Prostate gland (tissue), 2 donors: Measurements from ENCODE around the gene ASGR1. TPM values are rescaled to one million over a fixed set of nuclear protein-coding genes. Genes with fewer than 3 reads are reported as not detected.
"Not testable (repeated sequence)": the region's sequence is repeated elsewhere in the genome, so short reads cannot be mapped to it uniquely, and the experiment has no call there.

Experiments used
- DNase-seq: peaks from one replicate; pipeline ENCODE4 v3.0.0-alpha.2; 2019; ENCODE audit warnings: low spot score
- H3K27ac ChIP-seq, 2 donors: fragments of 200-600 bp; sonication (generic); 2 replicates each; pipeline ENCODE4 v1.5.1; 2017 to 2019
- H3K27me3 ChIP-seq: fragments of 200-600 bp; sonication (generic); replicated peaks from 2 replicates; pipeline ENCODE4 v1.5.1; 2019; ENCODE audit not compliant: insufficient read depth
- H3K36me3 ChIP-seq, 2 donors: fragments of 200-600 bp; sonication (generic); 1 replicate in 1 of 2; 2 replicates in 1 of 2; pipeline versions ENCODE4 v1.5.1 to v1.8.1; 2017 to 2019
- H3K4me1 ChIP-seq: fragments of 200-600 bp; sonication (generic); replicated peaks from 2 replicates; pipeline ENCODE4 v1.5.1; 2019
- H3K4me3 ChIP-seq, 2 donors: fragments of 200-600 bp; sonication (generic); 2 replicates each; pipeline ENCODE4 v1.5.1; 2017 to 2019
- H3K9me3 ChIP-seq: fragments of 200-600 bp; sonication (generic); 2 replicates; pipeline ENCODE4 v1.5.1; 2017
- CTCF ChIP-seq, 4 experiments: fragments of 200-600 bp in 2 of 4; fragments of 450-650 bp in 2 of 4; sonication (generic) in 2 of 4; IDR thresholded peaks; 1 replicate in 3 of 4; 2 replicates in 1 of 4; pipeline ENCODE4 v1.5.1; 2016 to 2019; ENCODE audit warnings: antibody characterized with exemption in 4 of 4, mild to moderate bottlenecking in 2 of 4, moderate library complexity in 2 of 4
- POLR2A ChIP-seq: fragments of 450-650 bp; IDR thresholded peaks from one replicate; pipeline ENCODE4 v1.6.1; 2016; ENCODE audit warnings: antibody characterized with exemption, mild to moderate bottlenecking
- POLR2AphosphoS5 ChIP-seq: sonication (generic); formaldehyde crosslinking; IDR thresholded peaks from one replicate; pipeline ENCODE4 v1.6.1; 2017; ENCODE audit warnings: antibody characterized with exemption
- WGBS: methylation state at CpG from one replicate; pipeline ENCODE4 v1.1.5; 2018; 5-methylcytosine and 5-hydroxymethylcytosine counted together
- intact Hi-C: fragments of 100-400 bp; cut with DNase I; formaldehyde crosslinking; loops from one replicate; pipeline ENCODE4 v1.14.2; 2022
- total RNA-seq, 2 donors: library from RNA; depleted of rRNA; stranded (reverse); fragments of >200 nt; gene quantifications; one replicate each; pipeline ENCODE4 v1.1.0, GENCODE V29; 2016

The ASGR1 gene
- total RNA-seq, 2 donors from 2014 or later = 0.50 to 9.4 TPM

DNA sequence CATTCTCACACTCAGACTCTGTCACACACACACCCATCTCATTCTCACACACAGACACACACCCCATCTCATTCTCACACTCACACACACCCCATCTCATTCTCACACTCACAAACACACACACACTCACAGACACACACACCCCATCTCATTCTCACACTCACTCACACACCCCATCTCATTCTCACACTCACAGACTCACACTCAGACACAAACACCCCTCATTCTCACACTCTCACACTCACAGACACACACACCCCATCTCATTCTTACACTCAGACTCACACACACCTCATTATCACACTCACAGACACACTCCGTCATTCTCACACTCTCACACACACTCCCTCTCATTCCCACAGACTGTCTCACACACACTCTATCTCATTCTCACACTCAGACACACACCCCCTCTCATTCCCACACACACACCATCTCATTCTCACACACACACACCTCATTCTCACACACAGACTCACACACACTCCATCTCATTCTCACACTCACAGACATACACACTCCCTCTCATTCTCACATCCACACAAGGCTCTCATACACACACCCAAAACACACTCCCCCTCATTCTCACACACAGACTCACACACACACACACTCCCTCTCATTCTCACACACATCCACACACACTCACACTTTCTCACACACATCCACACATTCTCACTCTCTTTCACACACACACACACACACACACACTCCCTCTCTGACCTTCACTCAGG is 2.9 kb downstream of the ASGR1 start:
- H3K27ac ChIP-seq = no peak overlapping the region
- 78% methylated on average over 1 of the region's 1 CpG for WGBS
- H3K27me3 ChIP-seq = no peaks in the 10 kb centered on the region
- no peak overlapping the region for H3K4me3 ChIP-seq
- intact Hi-C loops = loop anchor here (5.0 kb wide), 1 partner anchor 129 kb away; no protein-coding TSS in a partner anchor
- TF ChIP-seq CTCF (IDR thresholded peaks at IDR 0.05) = no peak
- no peak for TF ChIP-seq POLR2AphosphoS5
- TF ChIP-seq POLR2A = no peak
- H3K9me3 ChIP-seq = no peaks in the 10 kb centered on the region
- H3K36me3 ChIP-seq = no peaks in the 10 kb centered on the region
- peaks cover 6% of the 10 kb centered on the region for H3K4me1 ChIP-seq
- no peak for DNase-seq

DNA sequence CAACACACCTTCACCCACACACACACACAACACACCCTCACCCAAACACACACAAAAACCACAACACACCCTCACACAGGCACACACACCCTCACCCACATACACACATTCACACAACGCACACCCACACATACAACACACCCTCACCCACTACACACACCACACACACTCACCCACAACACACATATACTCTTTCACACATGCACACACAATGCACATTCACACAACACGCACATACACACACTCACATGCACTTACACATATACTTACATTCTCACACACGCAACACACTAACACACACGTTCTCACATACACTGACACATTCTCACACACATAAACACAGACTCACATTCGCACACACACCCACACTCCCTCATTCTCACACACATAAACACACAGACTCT is 3.8 kb downstream of the ASGR1 start:
- TF ChIP-seq CTCF (IDR thresholded peaks at IDR 0.05) = no peak
- no peak for TF ChIP-seq POLR2A
- TF ChIP-seq POLR2AphosphoS5 = no peak
- Histone ChIP-seq H3K9me3 (no peaks in the 10 kb centered on the region), H3K27me3 (no peaks in the 10 kb centered on the region), H3K36me3 (no peaks in the 10 kb centered on the region), H3K27ac (no peak overlapping the region), H3K4me1 (peaks cover 6% of the 10 kb centered on the region), H3K4me3 (no peak overlapping the region)
- WGBS = 92% methylated on average over 5 of the region's 5 CpGs
- intact Hi-C loops = loop anchor here (5.0 kb wide), 1 partner anchor 128 kb away; no protein-coding TSS in a partner anchor
- DNase-seq = no peak

DNA sequence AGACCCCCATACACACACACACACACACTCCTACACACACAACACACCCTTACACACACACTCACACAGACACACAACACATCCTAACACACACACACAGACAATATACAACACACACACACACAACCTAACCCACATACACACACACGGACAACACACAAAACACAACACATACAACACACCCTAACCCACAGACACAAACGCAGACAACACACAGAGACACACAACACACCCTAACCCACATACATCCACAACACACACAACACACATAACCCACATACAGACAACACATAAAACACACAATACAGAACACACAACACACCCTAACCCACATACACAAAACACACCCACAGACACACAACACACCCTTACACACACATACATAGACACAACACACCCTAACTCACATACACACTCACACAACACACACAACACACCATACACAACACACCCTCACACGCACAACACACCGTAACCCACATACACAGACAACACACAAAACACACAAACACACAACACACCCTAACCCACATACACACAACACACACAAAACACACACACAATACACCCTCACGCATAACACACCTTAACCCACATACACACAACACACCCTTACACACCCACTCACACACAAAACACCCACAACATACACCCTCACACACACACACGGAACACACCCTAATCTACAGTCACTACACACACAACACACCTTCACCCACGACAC is 4.4 kb downstream of the ASGR1 start:
- 84% methylated on average over 7 of the region's 7 CpGs for WGBS
- peaks cover 6% of the 10 kb centered on the region for H3K4me1 ChIP-seq
- H3K27me3 ChIP-seq = no peaks in the 10 kb centered on the region
- DNase-seq = no peak
- H3K27ac ChIP-seq = no peak overlapping the region
- no peaks in the 10 kb centered on the region for H3K36me3 ChIP-seq
- intact Hi-C loops = loop anchor here (5.0 kb wide), 1 partner anchor 127 kb away; no protein-coding TSS in a partner anchor
- H3K4me3 ChIP-seq = no peak overlapping the region
- no peaks in the 10 kb centered on the region for H3K9me3 ChIP-seq
- no peak for TF ChIP-seq POLR2A
- TF ChIP-seq CTCF (IDR thresholded peaks at IDR 0.05) = no peak
- no peak for TF ChIP-seq POLR2AphosphoS5

- TF ChIP-seq POLR2A = no peak
- no peak for TF ChIP-seq POLR2AphosphoS5
- peak in 2 of 4 experiments; percentile 10 to 34 for TF ChIP-seq CTCF (IDR thresholded peaks at IDR 0.05)
- WGBS = 58% methylated on average over 61 of the region's 69 CpGs
- no peaks in the 10 kb centered on the region for H3K27me3 ChIP-seq
Measured at GRCh38 chr17:7173687-7174602, 5.2 kb downstream of the ASGR1 start.

GRCh38 chr17:7172522-7173191 is 6.5 kb downstream of the ASGR1 start:
- H3K9me3 ChIP-seq, H3K36me3 ChIP-seq, H3K4me1 ChIP-seq, DNase-seq, intact Hi-C loops, H3K27me3 ChIP-seq, H3K4me3 ChIP-seq, H3K27ac ChIP-seq: not testable (repeated sequence)
- 93% methylated on average over 18 of the region's 18 CpGs for WGBS

More at GRCh38 chr17:7173687-7174602, 5.2 kb downstream of the ASGR1 start:
- Histone ChIP-seq H3K36me3 (no peaks in the 10 kb centered on the region), H3K4me3 (no peak overlapping the region), H3K9me3 (no peaks in the 10 kb centered on the region), H3K4me1 (peaks cover 6% of the 10 kb centered on the region), H3K27ac (no peak overlapping the region)
- peak; percentile 47 for DNase-seq
- intact Hi-C loops = no loop called here

DNA sequence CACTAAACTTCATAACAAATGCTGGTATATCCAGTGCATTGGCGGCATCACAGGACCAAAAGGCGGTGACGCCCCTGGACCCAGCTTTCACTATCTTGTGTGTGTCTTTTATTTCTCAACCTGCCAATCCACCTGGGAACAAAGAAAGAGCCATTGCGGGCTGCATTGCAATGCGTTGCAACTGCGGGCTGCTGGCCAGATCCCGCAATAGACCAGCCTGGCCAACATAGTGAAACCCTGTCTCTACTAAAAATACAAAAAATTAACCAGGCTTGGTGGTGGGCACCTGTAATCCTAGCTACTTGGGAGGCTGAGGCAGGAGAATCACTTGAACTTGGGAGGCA is 9.6 kb downstream of the ASGR1 start:
- H3K36me3 ChIP-seq, H3K4me1 ChIP-seq, DNase-seq, H3K9me3 ChIP-seq, H3K4me3 ChIP-seq, H3K27ac ChIP-seq, intact Hi-C loops, H3K27me3 ChIP-seq: not testable (repeated sequence)
- 96% methylated on average over 7 of the region's 7 CpGs for WGBS
